HG03378 (cell line): ENCODE results near the gene MBTPS1.

Source experiments
- ATAC-seq: cut with Tn5 transposase; IDR thresholded peaks from one replicate; pipeline ENCODE4 v1.9.1; 2021; ENCODE audit warnings: mild to moderate bottlenecking, moderate library complexity; ENCODE audit not compliant: unreplicated experiment

The MBTPS1 gene

GRCh38 chr16:84080378-84080777, 36.4 kb downstream of the MBTPS1 start:
- ATAC-seq: no peak

- ATAC-seq: no peak
Measured at GRCh38 chr16:84079664-84080063, 37.1 kb downstream of the MBTPS1 start.

- ATAC-seq: no peak
Measured at GRCh38 chr16:84075376-84075775, 41.4 kb downstream of the MBTPS1 start.

- no peak for ATAC-seq
Measured at GRCh38 chr16:84074721-84075120, 42.0 kb downstream of the MBTPS1 start.

GRCh38 chr16:84072014-84072413, 44.7 kb downstream of the MBTPS1 start:
- no peak for ATAC-seq

- no peak for ATAC-seq
Measured at GRCh38 chr16:84071121-84071520, 45.6 kb downstream of the MBTPS1 start.

GRCh38 chr16:84069540-84069939, 47.2 kb downstream of the MBTPS1 start:
- ATAC-seq: no peak

- ATAC-seq: no peak
Measured at GRCh38 chr16:84068783-84069462, 47.8 kb downstream of the MBTPS1 start.

- no peak for ATAC-seq
Measured at GRCh38 chr16:84068041-84068440, 48.7 kb downstream of the MBTPS1 start.

- ATAC-seq: no peak
Measured at GRCh38 chr16:84067640-84068039, 49.1 kb downstream of the MBTPS1 start.

GRCh38 chr16:84065536-84066132, 51.1 kb downstream of the MBTPS1 start:
- no peak for ATAC-seq

- no peak for ATAC-seq
Measured at GRCh38 chr16:84063980-84064379, 52.8 kb downstream of the MBTPS1 start.

GRCh38 chr16:84062734-84063640, 53.8 kb downstream of the MBTPS1 start:
- ATAC-seq: no peak

GRCh38 chr16:84061236-84061819, 55.4 kb downstream of the MBTPS1 start:
- ATAC-seq: no peak

GRCh38 chr16:84059946-84060901, 56.5 kb downstream of the MBTPS1 start:
- no peak for ATAC-seq

- no peak for ATAC-seq
Measured at GRCh38 chr16:84059111-84059510, 57.6 kb downstream of the MBTPS1 start.

GRCh38 chr16:84058664-84059063, 58.1 kb downstream of the MBTPS1 start:
- no peak for ATAC-seq

GRCh38 chr16:84058211-84058610, 58.5 kb downstream of the MBTPS1 start:
- ATAC-seq: no peak

- ATAC-seq: no peak
Measured at GRCh38 chr16:84056933-84057332, 59.8 kb downstream of the MBTPS1 start.
